Trophoblast cell (in vitro differentiated cells and primary cell): Measurements from ENCODE around the gene TMED7.
A peak's percentile ranks its signal among the peaks of the same experiment; 100 is the strongest.

ENCODE experiments used
- DNase-seq, 2 donors: peaks; one replicate each; pipeline ENCODE4 v3.0.0-alpha.2; 2016
- H2AFZ ChIP-seq: 2 replicates; pipeline ENCODE4 v1.6.1; 2013; ENCODE audit warnings: low read length, moderate library complexity, mild to moderate bottlenecking; ENCODE audit not compliant: insufficient read depth, poor library complexity
- H2AK5ac ChIP-seq: 2 replicates; pipeline ENCODE4 v1.6.1; 2013; ENCODE audit warnings: mild to moderate bottlenecking, low read length
- H2BK120ac ChIP-seq: 2 replicates; pipeline ENCODE4 v1.6.1; 2013; ENCODE audit warnings: low read length, mild to moderate bottlenecking, moderate library complexity; ENCODE audit not compliant: insufficient read depth, poor library complexity
- H2BK12ac ChIP-seq: 2 replicates; pipeline ENCODE4 v1.6.1; 2013; ENCODE audit warnings: mild to moderate bottlenecking, low read length, moderate library complexity
- H2BK5ac ChIP-seq: 2 replicates; pipeline ENCODE4 v1.6.1; 2013; ENCODE audit warnings: low read length, low read depth, moderate library complexity, mild to moderate bottlenecking; ENCODE audit not compliant: poor library complexity
- H3K14ac ChIP-seq: 2 replicates; pipeline ENCODE4 v1.6.1; 2013; ENCODE audit warnings: mild to moderate bottlenecking, low read length
- H3K18ac ChIP-seq: 2 replicates; pipeline ENCODE4 v1.6.1; 2013; ENCODE audit warnings: mild to moderate bottlenecking, low read length
- H3K23ac ChIP-seq: 2 replicates; pipeline ENCODE4 v1.6.1; 2013; ENCODE audit warnings: low read length
- H3K27ac ChIP-seq: 2 replicates; pipeline ENCODE4 v1.5.1; 2013; ENCODE audit warnings: low read depth, mild to moderate bottlenecking, inconsistent platforms, low read length, moderate library complexity
- H3K27me3 ChIP-seq: 2 replicates; pipeline ENCODE4 v1.6.1; 2013; ENCODE audit warnings: inconsistent platforms, mild to moderate bottlenecking, low read length, moderate library complexity; ENCODE audit not compliant: insufficient read depth
- H3K36me3 ChIP-seq, 2 experiments: 1 replicate in 1 of 2; 2 replicates in 1 of 2; pipeline ENCODE4 v1.6.1; 2013; ENCODE audit warnings: low read length in 2 of 2, mild to moderate bottlenecking in 2 of 2, moderate library complexity in 1 of 2; ENCODE audit not compliant: insufficient read depth in 2 of 2, control insufficient read depth in 1 of 2
- H3K4ac ChIP-seq: 2 replicates; pipeline ENCODE4 v1.6.1; 2013; ENCODE audit warnings: low read depth, mild to moderate bottlenecking, low read length, moderate library complexity
- H3K4me1 ChIP-seq, 2 experiments: 1 replicate in 1 of 2; 2 replicates in 1 of 2; pipeline ENCODE4 v1.6.1; 2013; ENCODE audit warnings: low read length in 2 of 2, mild to moderate bottlenecking in 2 of 2, moderate library complexity in 1 of 2; ENCODE audit not compliant: insufficient read depth in 2 of 2, control insufficient read depth in 1 of 2
- H3K4me2 ChIP-seq: 2 replicates; pipeline ENCODE4 v1.6.1; 2013; ENCODE audit warnings: inconsistent platforms, mild to moderate bottlenecking, low read length, moderate library complexity
- H3K4me3 ChIP-seq: 2 replicates; pipeline ENCODE4 v1.5.1; 2013; ENCODE audit warnings: mild to moderate bottlenecking, low read depth, low read length, inconsistent platforms
- H3K79me1 ChIP-seq: one replicate; pipeline ENCODE4 v1.6.1; 2013; ENCODE audit warnings: low read length
- H3K79me2 ChIP-seq: 2 replicates; pipeline ENCODE4 v1.6.1; 2013; ENCODE audit warnings: low read length, mild to moderate bottlenecking; ENCODE audit not compliant: control insufficient read depth, insufficient read depth, poor library complexity
- H3K9ac ChIP-seq: 2 replicates; pipeline ENCODE4 v1.6.1; 2013; ENCODE audit warnings: mild to moderate bottlenecking, low read length
- H3K9me3 ChIP-seq: 2 replicates; pipeline ENCODE4 v1.6.1; 2013; ENCODE audit warnings: low read depth, mild to moderate bottlenecking, control low read depth, inconsistent platforms, low read length; ENCODE audit not compliant: insufficient read depth
- H4K12ac ChIP-seq: 2 replicates; pipeline ENCODE4 v1.6.1; 2013; ENCODE audit warnings: low read depth, mild to moderate bottlenecking, low read length, moderate library complexity
- H4K8ac ChIP-seq: 2 replicates; pipeline ENCODE4 v1.6.1; 2013; ENCODE audit warnings: low read depth, mild to moderate bottlenecking, low read length, moderate library complexity
- H4K91ac ChIP-seq: one replicate; pipeline ENCODE4 v1.6.1; 2013; ENCODE audit warnings: low read depth, mild to moderate bottlenecking, low read length, moderate library complexity
- WGBS: extraction: QIAGEN DNeasy Blood & Tissue Kit; methylation state at CpG from one replicate; pipeline ENCODE4 v1.1.7; 2013; ENCODE audit warnings: missing lambda C conversion rate; ENCODE audit not compliant: insufficient read length, insufficient coverage; ENCODE audit errors: extremely low coverage; 5-methylcytosine and 5-hydroxymethylcytosine counted together

TMED7 gene

DNA sequence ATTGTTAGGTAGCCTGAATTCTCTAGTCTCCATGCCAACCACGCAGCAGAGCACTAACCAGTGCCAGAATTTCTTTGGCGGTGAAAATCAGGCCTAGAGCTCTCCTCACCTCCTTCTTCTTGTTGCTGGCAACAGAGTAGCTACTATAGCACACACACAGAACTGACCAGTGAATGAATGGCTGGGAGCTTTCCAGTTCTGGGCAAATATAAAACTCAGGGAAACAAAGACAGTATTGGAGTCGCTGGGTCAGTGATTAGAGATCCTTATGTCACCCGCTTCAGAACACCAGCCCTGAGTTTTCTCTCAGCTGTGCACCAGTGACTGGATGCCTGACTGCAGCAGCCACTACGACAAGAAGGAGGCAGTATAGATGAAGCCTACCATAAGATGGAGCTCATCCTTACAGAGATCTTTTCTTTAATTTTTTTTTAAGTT, 54.4 kb downstream of the TMED7 start:
- Histone ChIP-seq H2AK5ac (no peak overlapping the region), H3K27ac (no peak overlapping the region), H3K4me2 (no peak overlapping the region), H3K4ac (no peak overlapping the region), H3K4me1 (no peaks in the 10 kb centered on the region), H4K12ac (no peak overlapping the region), H3K4me3 (no peak overlapping the region), H3K36me3 (no peaks in the 10 kb centered on the region), H3K79me1 (no peaks in the 10 kb centered on the region), H2BK12ac (no peak overlapping the region), H3K23ac (no peak overlapping the region), H3K27me3 (no peaks in the 10 kb centered on the region), H3K9me3 (no peaks in the 10 kb centered on the region), H3K14ac (no peak overlapping the region), H2BK5ac (no peak overlapping the region), H4K8ac (no peak overlapping the region), H3K79me2 (no peaks in the 10 kb centered on the region), H3K9ac (no peak overlapping the region), H2AFZ (no peak overlapping the region), H4K91ac (no peak overlapping the region), H2BK120ac (no peak overlapping the region), H3K18ac (no peak overlapping the region)
- no peak for DNase-seq
- WGBS = no CpG with 5 or more reads among the region's 5 CpGs

DNA sequence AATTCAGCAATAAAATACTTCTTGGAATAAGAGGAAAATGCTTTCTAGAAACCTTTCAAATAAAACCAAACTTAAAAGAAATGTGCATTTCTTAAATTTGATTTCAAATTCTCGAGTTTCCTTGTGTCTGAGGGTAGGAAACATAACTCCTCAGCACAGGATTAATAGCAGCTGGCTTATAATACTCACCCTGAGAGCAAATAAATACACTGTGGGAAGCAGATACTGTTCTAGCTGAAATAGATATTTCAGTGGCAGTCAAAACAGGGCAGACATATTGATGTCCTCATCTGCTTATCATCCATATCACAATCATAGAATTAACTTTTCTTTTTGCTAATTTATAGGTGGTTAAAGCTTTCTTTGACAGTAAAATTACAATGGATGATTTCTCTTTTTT, 57.2 kb downstream of the TMED7 start:
- H3K23ac ChIP-seq = no peak overlapping the region
- no peak overlapping the region for H4K8ac ChIP-seq
- H3K4me1 ChIP-seq = no peaks in the 10 kb centered on the region
- no peak overlapping the region for H4K12ac ChIP-seq
- no peak for DNase-seq
- no peak overlapping the region for H2AFZ ChIP-seq
- no peak overlapping the region for H3K4me3 ChIP-seq
- no peaks in the 10 kb centered on the region for H3K79me2 ChIP-seq
- H2BK5ac ChIP-seq = no peak overlapping the region
- H3K27me3 ChIP-seq = no peaks in the 10 kb centered on the region
- no peak overlapping the region for H4K91ac ChIP-seq
- no peaks in the 10 kb centered on the region for H3K9me3 ChIP-seq
- H3K27ac ChIP-seq = no peak overlapping the region
- no peak overlapping the region for H3K14ac ChIP-seq
- H3K9ac ChIP-seq = no peak overlapping the region
- no peaks in the 10 kb centered on the region for H3K36me3 ChIP-seq
- H2BK12ac ChIP-seq = no peak overlapping the region
- WGBS = no CpG with 5 or more reads among the region's 1 CpG
- H3K18ac ChIP-seq = no peak overlapping the region
- no peak overlapping the region for H3K4ac ChIP-seq
- H3K4me2 ChIP-seq = no peak overlapping the region
- no peak overlapping the region for H2BK120ac ChIP-seq
- no peak overlapping the region for H2AK5ac ChIP-seq
- H3K79me1 ChIP-seq = no peaks in the 10 kb centered on the region

DNA sequence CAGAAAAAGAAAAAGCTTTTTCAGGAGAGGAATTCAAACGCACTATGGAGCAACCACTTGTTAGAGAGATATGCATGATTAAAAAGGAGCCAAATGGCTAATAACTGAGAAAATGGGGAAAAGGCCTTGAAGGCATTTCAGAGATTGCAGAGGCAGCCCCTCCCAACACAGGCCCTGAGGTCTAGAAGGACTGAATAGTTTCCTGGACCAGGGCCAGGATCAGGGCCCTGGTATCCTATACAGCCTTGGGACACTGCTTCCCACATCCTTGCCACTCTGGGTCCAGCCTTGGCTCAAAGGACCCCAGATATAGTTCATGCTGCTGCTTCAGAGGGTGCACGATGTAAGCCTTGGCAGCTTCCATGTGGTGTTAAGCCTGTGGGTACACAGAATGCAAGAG, 60.6 kb downstream of the TMED7 start:
- no CpG with 5 or more reads among the region's 2 CpGs for WGBS
- H3K4me1 ChIP-seq = no peaks in the 10 kb centered on the region
- no peak overlapping the region for H2AFZ ChIP-seq
- no peaks in the 10 kb centered on the region for H3K36me3 ChIP-seq
- no peaks in the 10 kb centered on the region for H3K79me2 ChIP-seq
- no peak overlapping the region for H3K18ac ChIP-seq
- H4K91ac ChIP-seq = no peak overlapping the region
- no peaks in the 10 kb centered on the region for H3K27me3 ChIP-seq
- H4K12ac ChIP-seq = no peak overlapping the region
- peak in 1 of 2 donors; percentile 33 for DNase-seq
- H3K4ac ChIP-seq = no peak overlapping the region
- no peak overlapping the region for H2BK120ac ChIP-seq
- no peak overlapping the region for H2AK5ac ChIP-seq
- no peak overlapping the region for H2BK12ac ChIP-seq
- H2BK5ac ChIP-seq = no peak overlapping the region
- H3K9me3 ChIP-seq = peaks cover 2% of the 10 kb centered on the region
- H3K4me3 ChIP-seq = no peak overlapping the region
- H3K9ac ChIP-seq = no peak overlapping the region
- no peak overlapping the region for H4K8ac ChIP-seq
- no peak overlapping the region for H3K4me2 ChIP-seq
- H3K27ac ChIP-seq = no peak overlapping the region
- no peak overlapping the region for H3K14ac ChIP-seq
- no peaks in the 10 kb centered on the region for H3K79me1 ChIP-seq
- H3K23ac ChIP-seq = no peak overlapping the region
